Amygdala (tissue), 56 donors: Measurements from ENCODE around the gene FPR1.
A peak's percentile ranks its signal among the peaks of the same experiment; 100 is the strongest.

ENCODE experiments used
- DNase-seq, 56 donors: peaks; one replicate each; lab custom pipeline; 2025; lab: John Stamatoyannopoulos, UW

The FPR1 gene

DNA sequence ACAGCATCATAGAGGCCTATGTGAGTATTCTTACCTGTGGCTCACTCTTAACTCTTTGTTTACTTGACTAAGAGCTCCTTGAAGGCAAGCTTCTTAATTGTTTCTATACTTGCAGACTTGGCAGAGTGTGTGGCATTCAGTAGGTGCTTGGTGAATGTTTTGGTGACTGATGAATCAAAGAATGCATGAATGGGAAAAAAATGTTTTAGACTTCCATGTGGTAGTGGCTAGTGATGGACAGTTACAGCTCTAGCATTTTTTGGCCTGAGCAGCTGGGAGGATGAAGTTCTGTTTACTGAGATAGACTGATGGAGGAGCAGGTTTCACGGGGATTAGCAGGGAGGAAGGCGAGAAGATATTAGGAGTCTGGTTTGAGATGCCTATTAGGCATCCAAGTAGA, 41.5 kb downstream of the FPR1 start:
- DNase-seq = no peak

DNA sequence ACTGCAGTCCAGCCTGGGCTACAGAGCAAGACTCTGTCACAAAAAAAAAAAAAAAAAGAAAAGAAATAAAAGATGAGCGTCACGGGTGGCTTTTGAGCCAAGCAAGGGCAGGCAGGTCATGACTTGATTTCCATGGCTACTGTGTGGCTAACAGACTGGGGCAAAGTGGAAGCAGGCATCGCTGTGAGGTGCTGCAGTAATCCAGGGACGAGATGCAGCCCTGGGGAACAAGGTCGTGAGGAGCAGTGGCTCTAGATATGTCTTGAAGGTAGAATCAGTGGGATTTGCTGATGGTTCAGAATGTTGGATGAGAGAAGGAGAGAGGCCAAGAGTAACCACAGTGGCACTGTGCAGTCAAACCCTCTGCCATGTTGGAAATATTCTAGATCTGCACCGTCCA, 42.1 kb downstream of the FPR1 start:
- DNase-seq = no peak

DNA sequence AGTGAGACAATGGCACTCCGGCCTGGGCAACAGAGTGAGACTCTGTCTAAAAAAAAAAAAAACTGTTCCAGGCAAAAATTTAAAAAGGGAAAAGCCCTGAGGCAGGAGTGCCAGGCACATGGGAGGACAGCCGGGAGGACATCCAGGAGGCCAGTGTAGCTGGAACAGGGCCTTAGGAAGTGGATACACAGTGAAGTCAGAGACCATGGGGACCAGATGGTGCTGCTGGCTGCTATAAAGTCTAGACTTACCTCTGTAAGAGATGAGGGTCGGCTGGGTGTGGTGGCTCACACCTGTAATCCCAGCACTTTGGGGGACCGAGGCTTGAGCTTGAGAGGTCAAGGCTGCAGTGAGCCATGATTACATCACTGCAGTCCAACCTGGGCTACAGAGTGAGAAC, 42.9 kb downstream of the FPR1 start:
- no peak for DNase-seq

DNA sequence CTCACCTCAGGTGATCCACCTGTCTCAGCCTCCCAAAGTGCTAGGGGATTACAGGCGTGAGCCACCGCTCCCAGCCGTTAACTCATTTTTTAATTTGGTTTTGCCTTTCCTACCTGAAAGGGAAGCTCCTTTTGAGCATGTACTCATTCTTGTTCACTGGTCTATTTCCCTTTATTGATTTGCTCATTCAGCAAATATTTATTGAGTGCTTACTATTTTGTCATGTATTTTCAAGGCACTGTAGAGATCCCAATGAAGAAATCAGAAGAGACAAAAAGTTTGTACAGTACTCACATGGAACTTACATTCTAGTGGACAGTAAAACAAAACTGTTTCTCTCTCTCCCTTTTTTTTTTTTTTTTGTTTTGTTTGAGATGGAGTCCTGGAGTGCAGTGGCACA, 44.8 kb downstream of the FPR1 start:
- DNase-seq = no peak

DNA sequence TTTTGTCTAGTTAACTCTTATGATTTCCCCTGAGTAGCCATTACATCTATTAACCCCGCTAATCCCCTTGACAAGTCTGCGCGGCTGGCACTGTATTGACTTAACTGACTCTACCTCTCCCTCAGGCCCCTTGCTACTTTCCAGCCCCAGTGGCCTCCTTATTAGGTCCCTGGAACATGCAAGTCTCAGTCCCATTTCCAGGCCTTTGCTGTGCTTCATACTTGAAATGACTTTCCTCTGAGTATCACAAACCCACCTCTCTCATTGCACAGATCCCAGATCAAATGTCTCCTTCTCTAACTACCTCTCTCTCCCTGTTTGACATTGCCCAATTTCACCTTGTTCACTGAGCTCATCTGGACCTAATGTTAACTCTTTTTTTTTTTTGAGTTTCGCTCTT, 45.4 kb downstream of the FPR1 start:
- DNase-seq = no peak

DNA sequence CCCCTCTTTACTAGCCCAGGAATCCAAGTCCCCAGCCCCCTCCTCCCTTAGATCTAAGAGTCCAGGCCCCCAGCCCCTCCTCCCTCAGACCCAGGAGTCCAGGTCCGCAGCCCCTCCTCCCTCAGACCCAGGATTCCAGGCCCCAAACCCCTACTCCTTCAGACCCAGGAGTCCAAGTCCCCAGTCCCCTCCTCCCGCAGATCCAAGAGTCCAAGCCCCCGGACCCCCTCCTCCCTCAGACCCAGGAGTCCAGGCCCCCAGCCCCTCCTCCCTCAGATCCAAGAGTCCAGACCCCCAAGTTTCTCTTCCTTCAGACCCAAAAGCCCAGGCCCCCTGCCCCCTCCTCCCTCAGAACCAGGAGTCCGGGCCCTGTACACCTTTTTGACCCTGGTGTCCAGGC, 47.1 kb downstream of the FPR1 start:
- DNase-seq = no peak

DNA sequence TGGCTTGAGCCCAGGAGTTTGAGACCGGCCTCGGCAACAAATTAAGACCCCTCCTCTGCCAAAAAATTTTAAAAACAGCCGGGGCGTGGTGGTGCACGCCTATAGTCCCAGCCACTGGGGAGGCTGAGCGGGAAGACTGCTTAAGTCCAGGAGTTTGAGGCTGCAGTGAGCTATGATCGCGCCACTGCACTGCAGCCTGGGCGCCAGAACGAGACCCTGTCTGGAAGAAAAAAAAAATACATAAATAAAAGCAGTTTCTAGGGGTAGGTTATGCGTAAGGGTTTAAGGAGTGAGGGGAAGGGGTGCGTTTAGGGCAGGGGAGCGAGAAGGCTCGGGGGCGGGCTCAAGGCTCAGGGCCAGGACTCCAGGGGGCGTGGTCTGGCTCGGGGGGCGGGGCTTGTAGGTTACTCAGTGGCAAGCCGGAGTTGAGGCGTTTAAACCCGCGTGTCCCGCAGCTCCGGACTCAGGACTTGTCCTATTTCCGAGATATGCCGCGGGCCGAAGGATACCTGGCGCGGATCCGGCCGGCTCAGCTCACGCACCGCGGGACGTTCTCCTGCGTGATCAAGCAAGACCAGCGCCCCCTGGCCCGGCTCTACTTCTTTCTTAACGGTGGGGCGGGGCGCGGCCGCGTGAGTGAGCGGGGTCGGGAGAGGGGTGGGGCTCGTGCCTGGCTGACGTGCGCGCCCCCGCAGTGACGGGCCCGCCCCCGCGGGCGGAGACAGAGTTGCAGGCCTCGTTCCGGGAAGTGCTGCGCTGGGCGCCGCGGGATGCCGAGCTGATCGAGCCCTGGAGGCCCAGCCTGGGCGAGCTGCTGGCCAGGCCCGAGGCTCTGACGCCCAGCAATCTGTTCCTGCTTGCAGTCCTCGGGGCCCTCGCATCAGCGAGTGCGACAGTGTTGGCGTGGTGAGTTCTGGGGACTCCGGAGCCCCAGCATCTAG, 47.8 kb downstream of the FPR1 start:
- peak; percentile 34 to 100 (median 87) for DNase-seq

DNA sequence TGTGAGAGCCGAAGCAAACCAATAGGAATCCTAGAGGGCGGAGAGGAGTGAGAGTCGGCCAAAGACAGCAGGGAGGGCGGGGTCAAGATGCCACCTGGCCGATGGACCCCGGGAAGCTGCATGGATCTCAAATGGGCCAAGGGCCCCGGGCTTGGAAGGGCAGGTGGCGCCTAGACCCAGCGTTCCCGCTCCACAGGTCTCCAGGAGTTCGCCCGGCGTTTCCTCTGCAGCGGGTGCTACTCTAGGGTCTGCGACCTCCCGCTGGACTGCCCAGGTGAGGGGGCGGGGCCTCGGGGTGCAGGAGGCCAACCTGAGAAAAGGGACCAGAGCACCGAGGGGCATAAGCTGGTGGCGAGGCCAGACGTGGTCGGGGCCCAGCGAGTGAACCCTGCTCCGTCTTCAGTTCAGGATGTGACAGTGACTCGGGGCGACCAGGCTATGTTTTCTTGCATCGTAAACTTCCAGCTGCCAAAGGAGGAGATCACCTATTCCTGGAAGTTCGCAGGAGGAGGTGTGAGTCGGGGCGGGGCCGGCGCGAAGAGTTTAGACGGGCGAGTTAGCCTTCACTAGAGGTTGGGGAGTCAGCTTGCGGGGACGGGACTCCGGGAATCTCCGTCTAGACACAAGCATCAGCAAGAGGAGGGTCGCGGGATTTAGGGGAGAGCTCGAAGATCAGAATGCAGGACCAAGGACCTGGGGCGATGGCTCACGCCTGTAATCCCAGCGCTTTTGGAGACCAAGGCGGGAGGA, 48.7 kb downstream of the FPR1 start:
- peak in 7 of 56 donors; percentile 13 to 51 (median 38) for DNase-seq

DNA sequence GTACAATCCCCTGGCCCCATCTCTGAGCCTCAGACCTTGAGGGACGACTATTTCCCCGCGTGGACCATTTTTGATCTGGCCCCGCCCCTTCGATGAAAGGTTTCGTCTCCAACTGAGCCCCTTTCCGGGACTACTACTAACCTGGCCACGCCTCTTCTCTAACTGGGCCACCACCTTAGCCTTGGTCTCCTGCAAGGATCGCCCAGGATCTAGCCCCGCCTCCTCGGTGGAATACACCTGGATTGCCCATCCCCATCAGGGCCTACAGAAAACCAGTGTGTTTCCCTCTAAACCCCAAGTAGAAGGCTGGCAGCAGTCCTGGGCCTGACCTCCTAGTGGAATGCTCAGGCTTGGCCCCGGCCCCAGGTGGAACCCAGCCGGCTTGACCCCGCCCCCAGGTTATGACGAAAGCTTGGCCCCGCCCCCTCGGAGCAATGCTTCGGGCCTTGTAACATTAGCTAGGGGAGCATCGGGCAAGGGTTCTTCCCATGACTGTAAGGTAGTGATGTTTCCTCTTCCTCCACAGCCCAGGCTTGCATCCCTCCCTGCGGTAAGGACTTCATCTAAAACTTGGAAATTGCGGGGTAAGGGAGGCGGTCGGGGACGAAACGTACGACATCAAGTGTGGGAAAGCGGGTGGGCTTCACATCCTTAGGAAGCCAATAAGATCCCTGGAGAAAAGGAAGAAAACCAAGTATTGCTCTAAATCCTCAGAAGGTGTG, 49.4 kb downstream of the FPR1 start:
- peak in 33 of 56 donors; percentile 10 to 73 (median 38) for DNase-seq

DNA sequence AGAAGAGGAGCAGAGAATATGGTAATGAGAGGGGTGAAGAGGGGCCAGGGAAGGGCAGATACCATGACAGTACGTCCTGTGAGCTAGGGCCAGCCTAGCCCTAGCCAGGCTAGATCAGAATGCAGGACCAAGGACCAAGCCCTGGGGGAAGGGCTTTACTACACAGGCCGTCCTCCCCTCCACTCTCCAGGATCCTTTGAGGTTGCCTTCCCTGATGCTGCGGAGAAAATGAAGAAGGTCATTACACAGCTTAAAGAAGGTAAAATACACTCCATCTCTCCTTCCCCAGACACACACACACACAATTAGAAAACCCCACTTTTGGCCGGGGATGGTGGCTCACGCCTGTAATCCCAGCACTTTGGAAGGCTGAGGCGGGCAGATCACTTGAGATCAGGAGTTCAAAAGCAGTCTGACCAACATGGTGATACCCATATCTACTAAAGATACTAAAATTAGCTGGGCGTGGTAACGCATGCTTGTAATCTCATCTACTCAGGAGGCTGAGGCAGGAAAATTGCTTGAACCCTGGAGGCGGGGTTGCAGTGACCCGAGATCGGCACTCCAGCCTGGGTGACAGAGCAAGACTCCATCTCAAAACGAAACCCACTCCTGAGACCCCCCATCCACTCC, 50.1 kb downstream of the FPR1 start:
- DNase-seq = no peak

DNA sequence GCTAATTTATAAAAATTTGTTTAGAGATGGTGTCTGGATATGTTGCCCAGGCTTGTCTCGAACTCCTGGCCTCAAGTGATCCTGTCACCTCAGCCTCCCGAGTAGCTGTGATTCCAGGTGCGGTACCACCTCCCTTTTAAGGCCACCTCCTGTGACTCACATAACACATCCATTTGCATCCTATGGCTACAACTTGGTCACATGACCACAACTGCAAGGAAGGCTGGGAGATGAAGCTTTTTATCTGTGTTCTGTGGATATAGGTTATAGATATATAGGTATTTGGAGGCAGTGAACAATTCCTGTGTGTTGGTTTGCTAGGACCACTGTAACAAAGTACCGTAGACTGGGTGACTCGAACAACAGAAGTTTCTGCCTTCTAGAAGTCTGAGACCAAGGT, 52.5 kb downstream of the FPR1 start:
- DNase-seq = no peak

DNA sequence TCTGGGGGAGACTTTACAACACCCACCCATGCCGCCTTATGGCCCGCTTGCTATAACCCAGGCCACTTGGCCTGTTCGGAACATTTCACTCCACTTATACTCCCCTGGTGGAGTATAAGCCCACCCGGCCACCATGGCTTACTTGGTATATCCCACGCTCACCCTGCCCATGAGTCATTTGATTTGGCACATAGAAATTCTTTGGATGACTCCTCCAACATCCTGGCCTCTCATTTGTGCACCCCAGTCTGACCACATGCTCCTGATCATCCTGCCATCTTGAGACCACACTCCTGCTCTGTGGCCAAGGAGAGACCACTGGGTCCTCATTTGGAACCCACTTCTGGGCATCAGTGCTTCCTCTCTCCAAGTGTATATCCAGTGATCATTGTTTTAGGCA, 53.4 kb downstream of the FPR1 start:
- no peak for DNase-seq

DNA sequence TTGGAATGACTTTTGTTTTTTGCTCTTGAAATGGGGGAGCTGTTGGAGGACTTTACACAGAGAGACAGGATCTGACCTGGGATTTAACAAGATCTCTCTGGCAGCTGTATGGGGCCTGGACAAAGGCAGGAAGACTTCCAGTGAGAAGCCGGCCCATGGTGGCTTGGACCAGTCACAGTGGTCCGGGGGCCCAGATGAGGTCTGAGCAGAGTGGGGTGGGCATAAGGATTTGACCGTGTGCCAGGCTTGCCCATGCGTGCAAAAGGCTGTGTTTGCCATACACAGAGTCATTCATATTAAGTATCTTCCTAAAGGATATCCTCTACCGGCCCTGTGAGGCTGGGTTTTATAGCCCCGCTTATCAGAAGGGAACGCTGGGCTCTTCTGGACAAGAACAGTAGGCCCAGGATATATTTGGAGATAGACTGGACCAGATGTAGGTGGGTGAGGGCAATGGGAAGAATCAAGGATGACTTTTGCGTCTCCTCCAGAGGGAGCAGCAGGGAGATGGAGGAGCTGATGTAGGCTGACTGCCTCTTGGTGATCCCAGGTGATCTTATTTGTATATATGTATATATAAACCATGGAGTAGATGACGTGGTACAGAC, 54.4 kb downstream of the FPR1 start:
- no peak for DNase-seq

DNA sequence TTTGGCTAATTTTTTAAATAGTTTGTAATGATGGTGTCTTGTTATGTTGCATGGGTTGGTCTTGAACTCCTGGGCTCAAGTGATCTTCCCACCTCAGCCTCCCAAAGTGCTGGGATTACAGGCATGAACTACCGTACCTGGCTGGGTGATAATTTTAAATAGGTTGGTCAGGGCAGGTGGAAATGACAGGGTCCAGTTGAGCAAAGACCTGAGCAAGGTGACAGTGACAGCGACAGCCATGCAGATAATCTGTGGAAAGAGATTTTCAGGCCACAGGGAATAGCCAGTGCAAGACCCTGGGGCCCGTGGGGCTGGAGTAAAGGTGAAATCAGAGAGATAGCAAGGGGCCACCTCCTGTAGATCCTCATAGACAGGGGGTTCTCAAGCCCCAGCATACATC, 55.1 kb downstream of the FPR1 start:
- DNase-seq = no peak
